Colon (tissue), 2 donors: ENCODE results near the gene ZNF578.
"Not testable (repeated sequence)": the region's sequence is repeated elsewhere in the genome, so short reads cannot be mapped to it uniquely, and the experiment has no call there.

Experiments used
- FAIRE-seq: peaks from 2 replicates; lab custom pipeline; 2012; peaks lifted over from hg19 to GRCh38; lab: Jason Lieb, UNC
- donor health status: control.
- donor health status: control.

ZNF578 gene

GRCh38 chr19:52561611-52562010 is 108.3 kb downstream of the ZNF578 start:
- not testable (repeated sequence) for FAIRE-seq
